Skeletal muscle tissue (tissue), 4 donors: ENCODE results near the gene PLEKHO1. TPM values are rescaled to one million over a fixed set of nuclear protein-coding genes. Genes with fewer than 3 reads are reported as not detected.
A peak's percentile ranks its signal among the peaks of the same experiment; 100 is the strongest.

ENCODE experiments used
- H3K27ac ChIP-seq: one replicate; pipeline ENCODE4 v1.7.0; 2013; ENCODE audit warnings: mild to moderate bottlenecking, low read depth, low read length, inconsistent platforms
- H3K27me3 ChIP-seq, 3 donors: one replicate each; pipeline ENCODE4 v1.7.0; 2013; ENCODE audit warnings: low read length in 3 of 3; ENCODE audit not compliant: control insufficient read depth in 3 of 3, insufficient read depth in 3 of 3
- H3K36me3 ChIP-seq, 3 donors: one replicate each; pipeline ENCODE4 v1.7.0; 2013; ENCODE audit warnings: low read length in 3 of 3; ENCODE audit not compliant: control insufficient read depth in 3 of 3, insufficient read depth in 3 of 3
- H3K4me1 ChIP-seq, 3 donors: one replicate each; pipeline ENCODE4 v1.7.0; 2013; ENCODE audit warnings: low read length in 3 of 3, mild to moderate bottlenecking in 3 of 3; ENCODE audit not compliant: control insufficient read depth in 3 of 3, insufficient read depth in 3 of 3
- H3K4me3 ChIP-seq, 3 donors: one replicate each; pipeline ENCODE4 v1.7.0; 2013; ENCODE audit warnings: low read length in 3 of 3
- H3K9ac ChIP-seq, 3 donors: one replicate each; pipeline ENCODE4 v1.7.0; 2013; ENCODE audit warnings: low read length in 3 of 3, mild to moderate bottlenecking in 3 of 3, moderate library complexity in 2 of 3, low read depth in 1 of 3
- H3K9me3 ChIP-seq, 3 donors: one replicate each; pipeline ENCODE4 v1.7.0; 2013; ENCODE audit warnings: low read length in 3 of 3; ENCODE audit not compliant: control insufficient read depth in 3 of 3
- total RNA-seq: library from RNA; depleted of rRNA; stranded (reverse); fragments of >200 nt; gene quantifications from one replicate; pipeline ENCODE4 v1.2.3, GENCODE V29; 2014
- donor health status: Osteomylitis.

The PLEKHO1 gene, protein sequence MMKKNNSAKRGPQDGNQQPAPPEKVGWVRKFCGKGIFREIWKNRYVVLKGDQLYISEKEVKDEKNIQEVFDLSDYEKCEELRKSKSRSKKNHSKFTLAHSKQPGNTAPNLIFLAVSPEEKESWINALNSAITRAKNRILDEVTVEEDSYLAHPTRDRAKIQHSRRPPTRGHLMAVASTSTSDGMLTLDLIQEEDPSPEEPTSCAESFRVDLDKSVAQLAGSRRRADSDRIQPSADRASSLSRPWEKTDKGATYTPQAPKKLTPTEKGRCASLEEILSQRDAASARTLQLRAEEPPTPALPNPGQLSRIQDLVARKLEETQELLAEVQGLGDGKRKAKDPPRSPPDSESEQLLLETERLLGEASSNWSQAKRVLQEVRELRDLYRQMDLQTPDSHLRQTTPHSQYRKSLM
- total RNA-seq: 70.5 TPM

DNA sequence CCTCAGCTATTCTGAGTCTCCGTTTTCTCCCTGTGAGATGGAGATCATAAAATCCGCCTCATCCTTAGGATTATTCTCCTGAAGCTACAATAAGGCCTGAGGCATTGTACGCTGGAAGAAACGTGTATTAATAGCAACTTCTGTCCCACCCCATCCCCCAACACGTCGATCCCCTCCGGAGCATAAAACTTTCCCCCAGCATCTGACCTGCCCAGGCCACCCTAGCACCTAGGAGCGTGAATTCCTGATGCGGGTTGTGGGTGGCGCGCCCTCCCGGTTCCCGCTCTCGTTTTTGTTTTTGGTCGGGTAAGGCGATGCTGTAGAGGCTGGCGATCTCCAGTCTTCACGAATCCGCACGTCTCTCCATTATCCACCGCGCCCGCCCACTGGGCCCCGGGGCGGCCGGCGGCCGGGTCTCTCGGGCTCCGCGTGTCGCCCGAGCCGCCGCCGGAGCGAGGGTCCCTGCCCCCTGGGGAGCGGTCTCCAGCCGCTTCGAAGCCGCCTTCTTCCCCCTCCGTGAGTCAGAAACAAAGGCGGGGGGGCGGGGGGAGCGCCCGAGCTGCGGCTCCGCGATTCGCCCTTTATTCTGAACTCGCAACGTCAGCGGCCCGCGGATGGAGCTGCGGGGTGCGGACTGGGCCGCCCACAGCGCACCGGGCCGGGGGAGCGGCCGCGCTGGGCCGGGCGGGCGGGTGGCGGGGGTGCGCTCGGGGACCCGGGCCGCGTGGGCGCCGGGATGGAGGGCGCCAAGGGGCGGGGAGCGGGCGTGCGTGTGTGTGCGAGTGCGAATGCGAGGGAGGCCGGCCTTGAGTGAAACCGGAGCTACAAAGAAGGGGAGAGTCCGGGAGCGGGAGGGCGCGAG, at the start of gene PLEKHO1:
Gene PLEKHO1 (plus strand): TSS at position 646 of the 862 bp plus-strand sequence. CDS start 342 bp downstream, outside the sequence.
- H3K4me1 ChIP-seq: peaks cover 26 to 42% (median 27%) of the 10 kb centered on the region in 3 donors
- H3K9me3 ChIP-seq: no peaks in the 10 kb centered on the region
- H3K27ac ChIP-seq: peak within 1 kb of the TSS; percentile 94
- H3K4me3 ChIP-seq: peak within 1 kb of the TSS; percentile 71 to 86 (median 81)
- peak within 1 kb of the TSS; percentile 78 to 87 (median 86) for H3K9ac ChIP-seq
- no peaks in the 10 kb centered on the region for H3K27me3 ChIP-seq
- peaks cover 11 to 14% (median 13%) of the 10 kb centered on the region in 3 donors for H3K36me3 ChIP-seq

DNA sequence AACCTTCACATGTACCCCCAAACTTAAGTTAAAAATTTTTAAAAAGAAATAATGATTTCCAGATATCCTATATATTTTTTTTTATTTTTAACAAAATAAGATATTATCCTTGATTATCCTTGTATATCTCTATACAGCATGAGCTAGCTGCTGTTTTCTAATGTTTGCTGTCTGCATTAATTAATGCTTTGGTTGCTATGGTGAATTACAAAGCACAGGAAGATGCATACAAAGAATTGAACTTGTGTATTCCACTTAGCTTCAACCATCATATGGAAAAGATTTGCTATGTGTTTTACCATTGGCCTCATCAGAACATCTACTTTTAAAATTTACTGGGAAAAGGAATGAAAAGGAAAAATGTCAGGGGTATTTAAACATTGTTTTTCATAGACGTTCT, 46.7 kb upstream of the PLEKHO1 start:
- H3K4me1 ChIP-seq: no peaks in the 10 kb centered on the region
- no peaks in the 10 kb centered on the region for H3K27me3 ChIP-seq
- H3K27ac ChIP-seq: no peak overlapping the region
- H3K9me3 ChIP-seq: no peaks in the 10 kb centered on the region
- no peak overlapping the region for H3K9ac ChIP-seq
- H3K4me3 ChIP-seq: no peak overlapping the region
- peaks cover 0 to 12% (median 1%) of the 10 kb centered on the region in 3 donors for H3K36me3 ChIP-seq

DNA sequence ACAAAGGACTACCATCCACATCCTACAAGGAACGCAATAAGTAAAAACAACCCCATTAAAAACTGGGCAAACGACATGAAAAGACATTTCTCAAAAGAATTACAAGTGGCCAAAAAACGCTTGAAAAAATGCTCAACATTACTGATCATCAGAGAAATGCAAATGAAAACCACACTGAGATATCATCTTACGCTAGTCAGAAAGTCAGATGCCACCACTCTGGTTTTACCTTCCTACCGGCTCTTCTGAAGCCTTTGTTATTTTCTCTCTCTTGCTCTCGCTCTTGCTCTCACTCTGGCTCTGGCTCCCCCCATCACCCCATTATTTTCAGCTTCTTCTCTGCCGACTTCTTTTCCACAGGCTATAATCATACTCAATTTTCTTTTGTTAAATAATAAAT, 43.4 kb upstream of the PLEKHO1 start:
- Histone ChIP-seq H3K27me3 (no peaks in the 10 kb centered on the region), H3K9me3 (no peaks in the 10 kb centered on the region), H3K9ac (no peak overlapping the region), H3K36me3 (peaks cover 0 to 4% (median 0%) of the 10 kb centered on the region in 3 donors), H3K4me3 (no peak overlapping the region), H3K4me1 (no peaks in the 10 kb centered on the region), H3K27ac (no peak overlapping the region)

DNA sequence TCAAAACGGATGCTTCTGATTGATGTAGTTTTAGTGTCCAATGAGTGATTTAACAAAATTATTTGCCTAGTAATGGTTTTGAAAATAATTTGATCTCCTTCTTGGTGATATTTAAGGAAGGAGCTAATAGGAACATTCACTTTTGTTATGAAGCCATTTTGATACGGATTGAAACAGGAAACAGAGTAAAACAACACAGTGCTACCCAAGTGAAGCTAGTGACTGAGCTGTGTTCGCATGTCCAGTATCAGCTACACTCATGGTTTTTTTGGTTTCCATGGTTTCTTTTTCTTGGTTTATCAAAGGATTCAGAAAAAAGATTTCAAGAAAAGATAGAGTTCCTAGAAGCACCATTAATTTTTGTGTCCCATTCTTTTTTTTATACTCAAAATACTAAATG, 40.1 kb upstream of the PLEKHO1 start:
- Histone ChIP-seq H3K27ac (peak overlapping the region; percentile 23), H3K9me3 (no peaks in the 10 kb centered on the region), H3K9ac (no peak overlapping the region), H3K4me1 (no peaks in the 10 kb centered on the region), H3K4me3 (no peak overlapping the region), H3K27me3 (no peaks in the 10 kb centered on the region), H3K36me3 (peaks cover 0 to 8% (median 5%) of the 10 kb centered on the region in 3 donors)

DNA sequence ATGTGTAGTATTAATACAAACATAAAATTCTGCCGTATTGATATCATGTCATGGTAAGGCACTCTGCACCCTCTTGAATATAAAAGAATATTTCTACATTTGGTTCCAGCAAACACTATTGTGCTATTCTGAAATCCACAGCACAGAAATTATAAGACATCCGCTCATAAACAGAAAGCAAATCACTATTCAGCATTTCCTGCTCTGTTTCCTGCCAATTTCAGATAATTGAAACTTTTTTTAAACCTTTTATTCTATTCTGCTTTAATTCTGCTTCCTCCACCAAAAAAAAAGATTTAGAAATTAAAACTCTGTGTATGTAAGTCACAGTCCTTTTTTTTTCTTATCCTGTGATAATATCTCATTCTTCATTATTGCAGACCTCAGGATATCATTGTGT, 39.6 kb upstream of the PLEKHO1 start:
- Histone ChIP-seq H3K27me3 (no peaks in the 10 kb centered on the region), H3K36me3 (peaks cover 0 to 8% (median 2%) of the 10 kb centered on the region in 3 donors), H3K27ac (peak overlapping the region; percentile 23), H3K4me3 (no peak overlapping the region), H3K9me3 (peaks cover 0 to 3% (median 0%) of the 10 kb centered on the region in 3 donors), H3K4me1 (no peaks in the 10 kb centered on the region), H3K9ac (no peak overlapping the region)

DNA sequence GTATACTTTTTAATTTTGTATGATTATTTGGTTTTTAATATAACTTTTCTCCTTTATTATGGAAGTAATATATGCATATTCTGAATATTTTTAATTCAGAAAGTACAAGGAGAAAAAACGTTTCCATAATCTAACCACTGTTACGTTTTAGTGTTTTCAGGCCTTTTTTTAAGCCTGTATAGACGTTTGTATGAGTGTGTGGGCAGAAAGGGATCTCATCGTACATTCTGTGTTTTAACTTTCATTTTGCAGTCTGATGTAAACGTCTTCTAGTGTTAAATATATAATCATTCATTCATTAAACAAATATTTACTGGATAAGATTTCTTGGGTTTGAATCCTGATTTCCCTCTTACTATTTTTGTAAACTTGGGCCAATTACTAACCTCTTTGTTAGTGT, 38.0 kb upstream of the PLEKHO1 start:
- H3K4me1 ChIP-seq: no peaks in the 10 kb centered on the region
- no peak overlapping the region for H3K9ac ChIP-seq
- no peak overlapping the region for H3K4me3 ChIP-seq
- no peak overlapping the region for H3K27ac ChIP-seq
- H3K27me3 ChIP-seq: no peaks in the 10 kb centered on the region
- peaks cover 0 to 3% (median 0%) of the 10 kb centered on the region in 3 donors for H3K9me3 ChIP-seq
- H3K36me3 ChIP-seq: peaks cover 0 to 8% (median 2%) of the 10 kb centered on the region in 3 donors

DNA sequence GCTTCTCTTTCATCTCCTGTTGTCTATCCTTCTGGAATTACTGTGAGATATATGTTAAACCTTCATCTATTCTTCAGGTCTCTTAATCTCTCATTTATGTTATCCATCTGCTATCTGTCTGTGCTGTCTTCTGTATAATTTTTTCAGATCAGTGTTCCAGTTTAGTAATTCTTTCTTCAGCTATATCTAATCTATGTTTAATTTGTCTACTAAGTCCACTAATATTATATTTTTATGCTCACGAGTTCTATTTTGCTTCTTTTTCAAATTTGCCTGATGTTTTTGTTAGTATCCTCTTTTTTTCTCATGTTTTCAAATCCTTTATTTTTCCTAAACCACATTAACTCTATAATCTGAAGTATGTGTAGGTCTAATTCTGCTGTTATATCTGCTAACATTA, 34.6 kb upstream of the PLEKHO1 start:
- Histone ChIP-seq H3K27ac (no peak overlapping the region), H3K27me3 (no peaks in the 10 kb centered on the region), H3K4me1 (peaks cover 0 to 2% (median 0%) of the 10 kb centered on the region in 3 donors), H3K9ac (no peak overlapping the region), H3K36me3 (peaks cover 0 to 8% (median 2%) of the 10 kb centered on the region in 3 donors), H3K9me3 (peaks cover 0 to 3% (median 0%) of the 10 kb centered on the region in 3 donors), H3K4me3 (no peak overlapping the region)

DNA sequence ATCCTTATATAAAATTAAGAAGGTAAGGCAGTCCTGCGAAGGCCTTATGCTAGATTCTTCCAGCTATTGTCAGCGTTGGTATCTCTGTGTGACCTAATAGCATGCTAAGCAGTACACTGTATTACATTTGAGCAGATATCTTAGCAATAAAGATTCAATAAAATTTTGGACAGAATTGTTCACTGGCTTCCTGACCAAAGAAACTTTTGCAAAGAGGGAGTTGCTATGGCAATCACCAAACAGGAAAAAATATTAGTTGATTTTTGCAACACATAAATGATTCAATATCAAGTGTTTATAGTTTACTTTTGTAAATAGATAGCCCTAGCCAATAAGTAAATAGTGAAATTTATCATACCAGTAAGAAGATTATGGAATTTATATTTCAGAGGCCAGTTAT, 31.0 kb upstream of the PLEKHO1 start:
- no peaks in the 10 kb centered on the region for H3K27me3 ChIP-seq
- H3K27ac ChIP-seq: no peak overlapping the region
- H3K36me3 ChIP-seq: peaks cover 0 to 3% (median 2%) of the 10 kb centered on the region in 3 donors
- H3K4me3 ChIP-seq: no peak overlapping the region
- H3K9ac ChIP-seq: no peak overlapping the region
- H3K9me3 ChIP-seq: peaks cover 0 to 3% (median 0%) of the 10 kb centered on the region in 3 donors
- peaks cover 0 to 2% (median 0%) of the 10 kb centered on the region in 3 donors for H3K4me1 ChIP-seq

DNA sequence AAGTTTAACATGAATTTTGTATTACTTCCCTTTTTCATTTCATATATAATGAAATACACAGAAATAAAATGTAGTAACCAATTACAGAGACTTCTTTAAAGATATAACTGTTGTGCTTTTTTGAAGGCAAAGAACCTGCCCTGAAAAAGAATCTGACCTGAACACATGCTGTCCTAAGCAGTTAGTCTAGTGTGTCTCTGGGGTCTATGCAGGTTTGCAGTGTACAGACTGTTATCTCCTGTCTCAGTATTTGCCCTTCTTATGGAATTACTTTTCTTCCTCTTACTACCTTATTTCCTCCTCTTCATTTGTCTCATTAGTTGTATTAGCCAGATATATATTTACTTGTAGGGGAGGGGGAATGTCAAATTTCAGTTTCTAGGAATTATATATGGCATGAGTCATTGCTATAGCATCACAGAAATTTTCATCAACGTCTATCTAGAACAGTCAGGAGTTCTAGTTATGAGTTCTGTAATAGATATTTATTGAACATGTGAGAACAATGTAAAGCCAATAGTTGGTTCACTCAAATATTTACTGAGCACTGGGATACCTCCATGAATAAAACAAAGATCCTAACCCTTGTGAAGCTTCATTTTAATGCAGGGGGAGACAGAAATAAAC, 28.4 kb upstream of the PLEKHO1 start:
- Histone ChIP-seq H3K9ac (no peak overlapping the region), H3K27ac (no peak overlapping the region), H3K4me3 (no peak overlapping the region), H3K9me3 (no peaks in the 10 kb centered on the region), H3K27me3 (no peaks in the 10 kb centered on the region), H3K4me1 (peaks cover 0 to 2% (median 0%) of the 10 kb centered on the region in 3 donors), H3K36me3 (peaks cover 0 to 2% (median 0%) of the 10 kb centered on the region in 3 donors)
